B cell (primary cell): ENCODE measurements around the gene GPATCH3. TPM values are rescaled to one million over a fixed set of nuclear protein-coding genes. Genes with fewer than 3 reads are reported as not detected.

ENCODE experiments used
- ATAC-seq: fragments of 200-7000 bp; cut with Tn5 transposase; one replicate; pipeline ENCODE4 v1.10.0; 2021; ENCODE audit warnings: low read depth, mild to moderate bottlenecking, moderate number of reproducible peaks, moderate library complexity
- CTCF ChIA-PET: fragments of 350-600 bp; sonication (Branson Sonifier 250); formaldehyde crosslinking; loops from one replicate; lab custom pipeline; 2021; ENCODE audit warnings: antibody characterized with exemption, inconsistent platforms; lab: Charles Lee
- POLR2A ChIA-PET: fragments of 350-600 bp; sonication (Branson Sonifier 250); formaldehyde crosslinking; loops from one replicate; lab custom pipeline; 2021; ENCODE audit warnings: antibody characterized with exemption; lab: Charles Lee
- DNase-seq: peaks from one replicate; pipeline ENCODE4 v3.0.0; 2013
- H2AFZ ChIP-seq: 2 replicates; pipeline ENCODE4 v1.6.1; 2012; ENCODE audit warnings: mild to moderate bottlenecking, low read depth, low read length; ENCODE audit not compliant: insufficient read depth, poor library complexity, severe bottlenecking
- H3K27ac ChIP-seq, 2 donors: 1 replicate in 1 of 2; 2 replicates in 1 of 2; pipeline ENCODE4 v1.5.1; 2012 to 2013; ENCODE audit warnings: low read length in 2 of 2, mild to moderate bottlenecking in 2 of 2, moderate library complexity in 1 of 2
- H3K27me3 ChIP-seq, 4 experiments: fragments of 200-600 bp in 1 of 4; sonication (generic) in 1 of 4; replicated peaks in 1 of 4; 1 replicate in 2 of 4; 2 replicates in 2 of 4; pipeline versions ENCODE4 v1.6.1 to v1.7.0; 2013 to 2016; ENCODE audit warnings: low read length in 3 of 4, mild to moderate bottlenecking in 2 of 4, mixed read lengths in 1 of 4, moderate library complexity in 1 of 4; ENCODE audit not compliant: insufficient read depth in 4 of 4, control insufficient read depth in 3 of 4; ENCODE audit errors: control extremely low read depth in 1 of 4
- H3K36me3 ChIP-seq, 2 experiments: replicated peaks in 1 of 2; 1 replicate in 1 of 2; 2 replicates in 1 of 2; pipeline versions ENCODE4 v1.6.1 to v1.7.1; 2013; ENCODE audit warnings: low read length in 1 of 2; ENCODE audit not compliant: insufficient read depth in 2 of 2, control insufficient read depth in 1 of 2; ENCODE audit errors: control extremely low read depth in 1 of 2, extremely low read depth in 1 of 2
- H3K4me1 ChIP-seq, 2 donors: fragments of 200-600 bp in 1 of 2; sonication (generic) in 1 of 2; 1 replicate in 1 of 2; 2 replicates in 1 of 2; pipeline versions ENCODE4 v1.5.1 to v1.6.1; 2013 to 2017; ENCODE audit warnings: low read length in 2 of 2; ENCODE audit not compliant: control insufficient read depth in 2 of 2, insufficient read depth in 2 of 2
- H3K4me2 ChIP-seq: replicated peaks from 2 replicates; pipeline ENCODE3; 2012; ENCODE audit warnings: mild to moderate bottlenecking, low read depth, low read length; ENCODE audit not compliant: poor library complexity, severe bottlenecking
- H3K4me3 ChIP-seq, 5 experiments: fragments of 200-600 bp in 1 of 5; sonication (generic) in 1 of 5; 1 replicate in 3 of 5; 2 replicates in 2 of 5; pipeline versions ENCODE4 v1.5.1 to v1.7.0; 2011 to 2016; ENCODE audit warnings: low read length in 4 of 5, mild to moderate bottlenecking in 4 of 5, low read depth in 2 of 5, control low read depth in 1 of 5, moderate library complexity in 1 of 5; ENCODE audit not compliant: insufficient read depth in 1 of 5; ENCODE audit errors: control extremely low read depth in 1 of 5, extremely low read depth in 1 of 5
- H3K79me2 ChIP-seq: fragments of 200-600 bp; sonication (generic); one replicate; pipeline ENCODE4 v1.6.0; 2016; ENCODE audit warnings: low read length; ENCODE audit not compliant: control insufficient read depth, insufficient read depth
- H3K9ac ChIP-seq: fragments of 200-600 bp; sonication (generic); 2 replicates; pipeline ENCODE4 v1.6.1; 2017; ENCODE audit warnings: mild to moderate bottlenecking, low read length, moderate library complexity
- H3K9me3 ChIP-seq, 3 donors: one replicate each; pipeline versions ENCODE4 v1.6.1 to v1.7.1; 2013; ENCODE audit warnings: low read length in 2 of 3; ENCODE audit not compliant: control insufficient read depth in 2 of 3, insufficient read depth in 1 of 3; ENCODE audit errors: control extremely low read depth in 1 of 3
- H4K20me1 ChIP-seq: 2 replicates; pipeline ENCODE4 v1.6.0; 2012; ENCODE audit warnings: mild to moderate bottlenecking, low read length; ENCODE audit not compliant: insufficient read depth, control insufficient read depth, poor library complexity, severe bottlenecking
- H3K27ac Mint-ChIP-seq: one replicate; pipeline ENCODE4 v1.8.0; 2021; ENCODE audit warnings: mixed read lengths
- H3K27me3 Mint-ChIP-seq: one replicate; pipeline ENCODE4 v1.8.0; 2021; ENCODE audit warnings: mixed read lengths
- H3K4me1 Mint-ChIP-seq: one replicate; pipeline ENCODE4 v1.8.0; 2021; ENCODE audit warnings: mixed read lengths
- H3K4me3 Mint-ChIP-seq: one replicate; pipeline ENCODE4 v1.8.0; 2021; ENCODE audit warnings: mixed read lengths
- H3K9me3 Mint-ChIP-seq: one replicate; pipeline ENCODE4 v1.8.0; 2022; ENCODE audit warnings: mixed read lengths; ENCODE audit not compliant: insufficient read depth
- EZH2 ChIP-seq: IDR thresholded peaks from 2 replicates; pipeline ENCODE4 v1.6.1; 2012; ENCODE audit warnings: borderline replicate concordance, low read depth, mild to moderate bottlenecking, moderate library complexity, low read length; ENCODE audit not compliant: insufficient read depth, poor library complexity, severe bottlenecking
- WGBS: methylation state at CpG from one replicate; pipeline ENCODE4 v1.1.5; 2013; ENCODE audit warnings: missing lambda C conversion rate; ENCODE audit not compliant: insufficient coverage; 5-methylcytosine and 5-hydroxymethylcytosine counted together
- intact Hi-C: fragments of 100-400 bp; cut with micrococcal nuclease; formaldehyde crosslinking; loops from one replicate; pipeline ENCODE4 v1.10.0; 2022
- polyA plus RNA-seq: library from polyadenylated mRNA; depleted of rRNA; stranded (reverse); fragments of >200 nt; gene quantifications from 2 replicates; pipeline ENCODE4 v1.2.3, GENCODE V29; 2012
- total RNA-seq, 2 donors: library from RNA; stranded (reverse); fragments of 120-200 nt in 1 of 2; gene quantifications; 1 replicate in 1 of 2; 2 replicates in 1 of 2; pipeline versions ENCODE4 v1.2.3 to v1.2.4, GENCODE V29; 2013 to 2022
- TF ChIP-seq, protein P1 (sequence below): fragments of 200-600 bp; IDR thresholded peaks from one replicate; pipeline ENCODE4 v1.8.0; 2022; ENCODE audit warnings: antibody characterized with exemption, mild to moderate bottlenecking

Gene GPATCH3
- total and polyA plus RNA-seq, 2 donors (not counting 1 experiment from before 2014, with no cell fraction given): 9.2 to 21.9 TPM

DNA sequence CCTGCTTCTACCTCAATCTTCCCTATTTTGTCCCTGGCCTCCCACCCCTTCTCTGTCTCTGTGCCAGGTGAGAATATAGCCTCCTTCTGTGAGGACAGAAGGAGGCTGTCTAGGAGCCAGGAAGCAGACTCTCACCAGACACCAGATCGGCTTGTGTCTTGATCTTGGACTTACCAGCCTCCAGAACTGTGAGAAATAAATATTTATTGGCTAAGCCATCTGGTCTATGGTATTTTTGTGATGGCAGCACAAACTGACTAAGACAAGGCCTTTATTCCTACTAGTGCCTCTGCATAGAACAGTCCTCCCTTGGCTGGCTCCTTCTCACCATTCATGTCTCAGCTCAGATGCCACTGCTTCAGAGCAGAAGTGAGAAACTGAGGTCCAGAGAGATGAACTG lies 12.0 kb downstream of the GPATCH3 start:
- H3K36me3 ChIP-seq: peaks cover 15 to 54% of the 10 kb centered on the region in 2 experiments

DNA sequence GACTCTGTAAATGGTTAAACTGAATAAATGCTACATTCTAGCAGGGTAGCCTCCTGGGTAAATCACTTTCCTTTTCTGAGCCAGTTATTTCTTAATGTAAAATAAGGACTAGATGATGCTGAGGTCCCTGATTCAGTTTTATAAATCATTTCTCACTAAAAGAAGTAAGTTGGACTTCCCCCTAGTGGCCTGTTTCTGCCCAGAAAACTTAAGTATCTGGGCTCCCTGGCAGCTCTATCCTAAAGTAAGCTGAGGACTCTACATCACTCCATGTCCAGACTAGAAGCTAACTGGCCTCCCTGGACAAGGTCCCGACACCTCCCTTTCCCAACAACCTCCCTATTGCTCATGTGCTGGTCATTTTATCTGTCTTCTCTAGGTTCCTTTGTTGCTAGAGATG lies 13.1 kb downstream of the GPATCH3 start:
- DNase-seq: peak; percentile 45
- Histone ChIP-seq H3K27ac (no peak overlapping the region), H3K36me3 (peaks cover 21 to 54% of the 10 kb centered on the region in 2 experiments), H2AFZ (no peak overlapping the region), H3K9me3 (peaks cover 0 to 3% (median 0%) of the 10 kb centered on the region in 3 donors), H3K4me2 (no peak overlapping the region), H4K20me1 (peaks cover 27% of the 10 kb centered on the region), H3K9ac (no peak overlapping the region), H3K27me3 (no peaks in the 10 kb centered on the region), H3K4me1 (peaks cover 15 to 21% of the 10 kb centered on the region in 2 donors), H3K4me3 (no peak overlapping the region), H3K79me2 (peaks cover 54% of the 10 kb centered on the region)
- CTCF ChIA-PET: interaction anchor here (0.6 to 2.7 kb wide), 11 partner anchors 8 to 1723 kb away, joined by 3 to 9 read pairs (median 4); partner anchors contain the start of gene GPATCH3
- peak overlapping the region; percentile 60 for H3K27ac Mint-ChIP-seq
- H3K9me3 Mint-ChIP-seq: no peaks in the 10 kb centered on the region
- intact Hi-C loops: no loop called here
- peaks cover 33% of the 10 kb centered on the region for H3K4me1 Mint-ChIP-seq
- no peak for ATAC-seq
- no peaks in the 10 kb centered on the region for H3K27me3 Mint-ChIP-seq
- POLR2A ChIA-PET: interaction anchor here (0.6 to 1.3 kb wide), 3 partner anchors 13 to 35 kb away, joined by 3 to 7 read pairs (median 3); partner anchors contain the start of genes GPATCH3 and NUDC
- H3K4me3 Mint-ChIP-seq: peak overlapping the region; percentile 47
- WGBS: no CpG with 5 or more reads among the region's 1 CpG
- TF ChIP-seq, protein P1, sequence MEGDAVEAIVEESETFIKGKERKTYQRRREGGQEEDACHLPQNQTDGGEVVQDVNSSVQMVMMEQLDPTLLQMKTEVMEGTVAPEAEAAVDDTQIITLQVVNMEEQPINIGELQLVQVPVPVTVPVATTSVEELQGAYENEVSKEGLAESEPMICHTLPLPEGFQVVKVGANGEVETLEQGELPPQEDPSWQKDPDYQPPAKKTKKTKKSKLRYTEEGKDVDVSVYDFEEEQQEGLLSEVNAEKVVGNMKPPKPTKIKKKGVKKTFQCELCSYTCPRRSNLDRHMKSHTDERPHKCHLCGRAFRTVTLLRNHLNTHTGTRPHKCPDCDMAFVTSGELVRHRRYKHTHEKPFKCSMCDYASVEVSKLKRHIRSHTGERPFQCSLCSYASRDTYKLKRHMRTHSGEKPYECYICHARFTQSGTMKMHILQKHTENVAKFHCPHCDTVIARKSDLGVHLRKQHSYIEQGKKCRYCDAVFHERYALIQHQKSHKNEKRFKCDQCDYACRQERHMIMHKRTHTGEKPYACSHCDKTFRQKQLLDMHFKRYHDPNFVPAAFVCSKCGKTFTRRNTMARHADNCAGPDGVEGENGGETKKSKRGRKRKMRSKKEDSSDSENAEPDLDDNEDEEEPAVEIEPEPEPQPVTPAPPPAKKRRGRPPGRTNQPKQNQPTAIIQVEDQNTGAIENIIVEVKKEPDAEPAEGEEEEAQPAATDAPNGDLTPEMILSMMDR: peak; percentile 39
- TF ChIP-seq EZH2: no peak

More for the DNA sequence above, 12.0 kb downstream of the GPATCH3 start:
- DNase-seq (no peak), ATAC-seq (no peak)
- H3K4me3 Mint-ChIP-seq: peak overlapping the region; percentile 96
- peak overlapping the region; percentile 95 for H3K27ac Mint-ChIP-seq
- Histone ChIP-seq H3K79me2 (peaks cover 46% of the 10 kb centered on the region), H3K27me3 (no peaks in the 10 kb centered on the region), H3K9ac (no peak overlapping the region), H4K20me1 (peaks cover 24% of the 10 kb centered on the region), H3K4me1 (peaks cover 15 to 21% of the 10 kb centered on the region in 2 donors), H3K4me2 (no peak overlapping the region), H2AFZ (no peak overlapping the region), H3K4me3 (no peak overlapping the region), H3K27ac (no peak overlapping the region), H3K9me3 (peaks cover 0 to 3% (median 0%) of the 10 kb centered on the region in 3 donors)
- TF ChIP-seq, protein P1: no peak
- no peaks in the 10 kb centered on the region for H3K27me3 Mint-ChIP-seq
- ChIA-PET CTCF (interaction anchor here (1.0 to 2.8 kb wide), 9 partner anchors 11 to 346 kb away, joined by 3 to 14 read pairs (median 6); partner anchors contain the start of gene GPATCH3), POLR2A (interaction anchor here (0.7 to 3.3 kb wide), 2 partner anchors 23 to 210 kb away, joined by 3 to 26 read pairs; no protein-coding TSS in a partner anchor)
- no peaks in the 10 kb centered on the region for H3K9me3 Mint-ChIP-seq
- peaks cover 33% of the 10 kb centered on the region for H3K4me1 Mint-ChIP-seq
- intact Hi-C loops: no loop called here
- WGBS: no CpG with 5 or more reads among the region's 1 CpG
